Activated CD8-positive, alpha-beta memory T cell treated with anti-CD3 and anti-CD28 coated beads, Interleukin-2, amount 50 U/mL, for 1 hour (primary cell): Measurements from ENCODE around the gene DCLK3.

Experiments
- DNase-seq: peaks from one replicate; pipeline ENCODE4 v3.0.0-alpha.2; 2020; ENCODE audit errors: extremely low read depth

Gene DCLK3

DNA sequence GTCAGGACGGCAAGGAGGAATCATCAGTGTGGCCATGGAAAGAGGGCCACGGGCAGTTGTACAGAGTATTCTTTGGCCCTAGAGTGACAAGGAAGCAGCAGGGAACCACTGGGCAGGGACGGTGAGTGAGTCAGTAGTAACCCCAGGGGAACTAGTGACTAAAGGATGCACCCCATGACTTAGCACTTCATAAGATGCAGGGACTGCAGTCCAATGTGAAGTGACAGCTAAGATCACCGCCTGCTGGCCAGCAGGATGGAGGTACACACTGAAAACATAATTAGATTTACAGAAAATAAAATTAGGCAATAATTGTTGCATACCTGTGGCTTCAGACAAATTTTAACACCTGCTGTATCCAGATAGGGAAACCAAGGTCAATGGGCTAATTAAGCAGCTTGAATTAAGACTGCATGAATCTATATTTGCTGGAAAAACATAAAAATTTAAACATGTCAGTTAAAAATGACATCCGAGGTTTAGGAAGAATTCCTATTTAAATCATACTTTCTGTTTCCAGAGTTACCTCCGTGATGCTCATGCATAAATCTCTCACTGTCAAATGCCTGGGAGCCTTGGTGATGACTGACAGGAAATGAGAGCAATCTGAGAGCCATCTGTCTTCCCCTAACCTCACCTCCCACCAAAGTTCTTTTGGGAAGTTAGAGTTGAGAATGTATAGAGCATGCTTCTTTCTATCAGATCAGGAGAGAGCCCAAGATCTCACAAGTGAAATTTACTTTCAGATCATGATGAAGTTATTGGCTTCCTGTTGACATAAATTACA lies 56.5 kb downstream of the DCLK3 start:
- DNase-seq = no peak

DNA sequence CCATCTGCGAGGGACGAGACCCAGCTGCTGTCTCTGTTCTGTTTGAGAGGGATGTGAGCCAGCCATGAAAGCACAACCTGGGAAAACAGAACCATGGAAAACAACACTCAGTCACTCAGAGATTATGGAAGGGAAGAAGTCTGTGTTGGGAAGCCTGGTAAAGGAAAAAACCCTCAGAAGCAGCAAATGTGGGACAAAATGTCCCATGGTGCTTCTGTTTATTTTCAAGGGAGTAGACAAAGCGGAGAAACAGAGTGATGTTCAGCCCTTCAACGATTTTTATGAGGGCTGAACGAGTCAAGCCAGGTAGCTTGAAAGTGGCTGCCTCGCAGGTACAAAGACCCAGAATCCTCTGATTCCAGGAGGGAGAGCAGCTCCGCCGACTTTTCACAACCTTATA lies 59.3 kb downstream of the DCLK3 start:
- DNase-seq = no peak

DNA sequence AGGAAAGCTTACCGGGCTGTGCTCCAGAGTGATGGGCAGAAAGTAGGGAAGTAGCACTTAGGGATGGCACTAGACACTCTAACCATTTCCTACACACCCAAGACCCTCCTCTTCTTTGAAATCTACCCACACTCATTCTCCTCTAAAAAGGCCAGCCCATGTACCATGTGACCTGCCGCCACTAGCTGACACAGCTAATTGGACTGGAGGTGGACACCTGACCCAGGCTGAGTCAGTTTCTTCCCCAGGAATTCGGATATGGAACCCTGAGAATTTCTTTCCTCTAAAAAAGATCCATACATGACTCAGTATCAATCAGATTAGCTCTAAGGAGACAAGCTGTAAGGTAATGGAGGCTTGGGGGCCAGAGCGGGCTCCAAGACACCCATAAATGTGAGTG lies 60.1 kb downstream of the DCLK3 start:
- no peak for DNase-seq

DNA sequence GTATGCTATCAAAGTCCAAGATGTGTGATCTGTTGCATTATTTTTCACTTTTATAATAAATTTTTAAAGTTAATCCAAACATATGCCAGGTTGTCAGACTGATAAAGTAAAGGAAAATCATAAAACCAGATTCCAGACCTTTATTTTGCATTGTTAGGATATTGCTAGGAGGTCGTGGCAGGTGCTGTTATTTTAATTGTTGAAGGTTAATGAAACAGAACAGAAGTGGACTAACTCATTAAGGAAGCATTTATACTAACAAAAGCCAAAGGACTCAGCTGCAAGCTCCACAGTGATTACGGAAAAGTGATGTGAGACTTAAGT lies 63.1 kb downstream of the DCLK3 start:
- no peak for DNase-seq

DNA sequence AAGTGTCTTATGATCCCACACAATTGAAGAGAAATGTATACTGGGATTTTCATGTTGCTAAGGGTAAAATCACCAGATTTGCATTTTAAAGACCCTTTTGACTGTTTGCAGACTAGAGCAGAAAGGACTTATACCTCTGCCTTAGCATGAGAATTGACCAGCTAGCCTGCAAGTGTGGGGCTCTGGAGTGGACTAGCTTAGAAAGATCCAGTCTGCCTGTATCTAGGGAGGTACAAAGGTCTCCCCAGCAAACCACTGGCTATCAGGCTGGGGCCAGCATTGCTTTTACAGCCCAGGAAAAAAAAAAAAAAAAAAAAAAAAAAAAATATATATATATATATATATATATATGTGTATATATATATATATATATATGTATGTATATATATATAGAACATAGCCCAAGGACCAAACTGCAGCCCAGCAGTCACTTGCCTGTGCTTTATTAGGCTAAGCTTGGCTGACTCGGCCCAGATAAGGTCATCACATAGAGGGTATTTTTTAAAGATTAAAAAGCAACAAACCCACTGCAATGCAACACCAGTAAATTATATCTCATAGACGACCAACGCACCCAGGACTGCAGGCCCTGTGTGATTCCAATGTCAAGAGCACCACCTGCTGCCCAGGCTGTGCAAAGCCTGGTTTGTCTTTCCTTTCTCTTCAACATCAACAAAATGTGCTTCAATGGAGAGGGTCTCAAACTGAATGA lies 63.7 kb downstream of the DCLK3 start:
- DNase-seq = no peak

DNA sequence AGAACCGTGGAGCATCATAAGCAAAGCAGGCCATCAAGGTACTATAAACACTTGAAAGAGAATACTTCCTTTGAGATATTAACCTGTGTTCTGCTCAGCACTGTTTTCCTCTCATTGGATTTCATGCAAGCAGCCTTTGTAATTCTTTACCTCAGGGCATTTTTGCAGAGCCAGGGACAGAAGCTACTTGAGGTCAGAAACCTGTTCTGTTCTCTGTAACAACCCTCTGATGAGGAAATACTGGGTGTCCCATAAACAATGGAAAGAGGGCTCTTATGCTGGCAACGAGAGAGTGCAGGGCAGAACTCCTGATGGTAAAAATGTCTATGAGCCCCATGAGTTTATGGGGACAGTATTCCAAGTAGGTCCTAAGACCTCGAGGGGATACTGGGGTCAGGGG lies 66.0 kb downstream of the DCLK3 start:
- no peak for DNase-seq

DNA sequence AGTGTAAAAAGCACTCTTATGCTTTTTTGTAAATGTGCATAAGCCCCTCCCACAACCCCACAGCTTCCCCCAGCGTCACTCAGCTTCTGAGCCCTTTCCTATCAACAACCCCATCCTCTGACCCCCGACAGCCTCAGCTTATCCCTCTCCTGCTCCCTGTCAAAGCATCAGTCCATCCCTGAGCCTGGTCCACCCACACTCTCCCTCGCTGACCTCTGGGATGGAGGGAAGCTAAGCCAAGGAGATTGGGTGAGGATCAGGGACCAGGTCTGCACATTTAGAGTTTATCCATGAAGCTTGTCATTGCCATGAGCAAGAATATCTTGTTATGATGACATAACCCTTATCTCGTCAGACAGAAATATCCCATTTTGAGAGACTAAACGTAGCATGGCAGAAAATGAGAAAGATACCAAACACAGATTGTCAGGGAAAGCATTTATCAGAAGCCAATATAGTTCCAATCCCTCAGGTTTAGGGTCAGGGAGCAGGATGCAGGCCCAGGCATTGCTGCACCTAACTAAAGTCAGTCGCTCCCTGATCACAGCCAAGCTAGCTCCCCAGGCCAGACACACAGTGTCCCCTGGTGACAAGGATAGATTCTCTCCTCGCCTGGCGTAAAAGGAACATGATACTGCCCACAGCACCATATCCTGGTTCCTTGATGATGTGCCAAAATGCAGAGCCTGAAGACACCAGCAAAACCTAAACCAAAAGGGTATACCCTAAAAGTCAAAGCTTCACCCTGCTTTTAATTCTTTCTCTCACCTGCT lies 66.9 kb downstream of the DCLK3 start:
- DNase-seq = no peak

DNA sequence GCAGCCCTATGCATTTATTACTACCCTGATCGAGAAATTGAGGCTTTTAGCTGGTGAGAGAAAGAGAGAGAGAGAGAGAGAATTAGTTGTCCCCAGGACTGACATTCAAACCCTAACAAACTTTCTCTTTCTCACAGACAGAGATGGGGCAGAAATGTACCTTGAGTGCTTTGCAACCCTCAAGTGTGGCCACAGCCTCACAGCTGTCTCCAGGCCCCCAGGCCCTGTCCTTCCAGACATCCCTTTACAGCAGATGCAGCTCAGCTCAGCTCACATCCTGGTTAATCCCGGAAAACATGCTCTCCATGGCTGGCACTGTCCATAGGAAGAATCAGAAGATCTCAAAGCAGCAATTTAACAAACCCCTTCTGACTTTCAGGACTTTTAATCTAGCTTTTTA lies 67.6 kb downstream of the DCLK3 start:
- DNase-seq = no peak

DNA sequence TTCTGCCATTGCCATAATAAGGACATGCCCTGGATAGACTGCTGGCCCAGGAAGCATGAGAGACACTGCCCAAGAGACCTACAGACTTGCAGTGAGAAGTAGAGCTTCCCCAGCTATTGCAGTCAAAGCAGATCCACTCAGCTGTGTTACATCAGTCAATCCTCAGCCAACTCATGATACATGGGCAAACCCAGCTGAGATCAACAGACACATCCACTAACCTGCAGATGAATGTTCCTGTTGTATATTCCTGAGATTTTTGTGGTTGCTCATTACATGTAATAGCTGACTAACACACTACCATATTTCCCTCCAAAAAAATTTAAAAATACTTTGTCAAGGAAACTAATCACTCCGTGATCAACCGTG lies 68.6 kb downstream of the DCLK3 start:
- DNase-seq = no peak

DNA sequence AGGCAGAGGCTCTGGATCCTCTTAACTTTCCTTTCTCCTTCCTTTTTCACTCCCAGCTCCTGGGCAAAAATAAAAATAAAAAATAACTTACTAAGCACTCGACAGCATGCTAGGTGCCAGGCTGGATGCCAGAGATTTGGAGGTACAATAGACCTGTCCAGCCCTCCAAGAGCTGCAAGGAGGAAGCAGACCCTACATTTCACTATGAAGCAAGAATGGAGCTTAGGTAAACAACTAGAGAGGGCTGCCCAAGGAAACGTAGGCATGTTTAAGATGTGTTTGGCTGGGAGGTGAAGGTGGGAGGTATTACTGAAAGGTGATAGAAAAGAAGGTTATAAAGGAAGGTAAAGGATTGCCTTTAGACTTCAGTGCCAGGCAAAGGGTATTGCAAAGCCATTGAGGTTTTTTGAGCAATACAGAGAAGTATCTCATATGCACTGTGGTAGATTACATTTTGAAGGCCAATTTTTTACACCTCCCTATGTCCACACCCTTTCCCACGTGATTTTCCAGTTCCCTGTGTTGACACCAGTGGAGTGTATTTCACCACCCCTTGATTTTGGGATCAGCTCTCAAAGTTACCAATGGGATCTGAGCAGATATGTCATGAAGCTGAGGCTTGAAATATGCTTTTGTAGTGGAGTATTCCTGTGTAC lies 69.1 kb downstream of the DCLK3 start:
- no peak for DNase-seq

DNA sequence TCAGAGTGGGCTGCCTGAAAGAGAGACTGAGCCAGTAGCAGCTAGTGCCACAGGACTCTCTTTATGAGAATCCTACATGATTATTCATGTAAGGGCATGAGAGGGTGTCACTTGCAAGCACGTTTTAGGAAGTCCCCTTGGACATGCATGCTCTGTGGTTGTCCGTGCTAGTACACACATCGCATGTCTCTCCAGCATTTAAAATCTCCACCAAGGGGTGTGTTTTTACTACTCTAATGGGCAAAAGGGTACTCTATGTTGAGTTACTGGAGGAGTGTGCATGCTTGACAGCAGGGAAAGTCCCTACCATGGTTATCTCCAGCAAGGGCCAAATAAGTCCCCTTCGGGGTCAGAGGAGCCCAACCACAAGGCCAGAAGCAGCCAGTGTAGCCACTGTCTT lies 70.7 kb downstream of the DCLK3 start:
- DNase-seq = no peak

DNA sequence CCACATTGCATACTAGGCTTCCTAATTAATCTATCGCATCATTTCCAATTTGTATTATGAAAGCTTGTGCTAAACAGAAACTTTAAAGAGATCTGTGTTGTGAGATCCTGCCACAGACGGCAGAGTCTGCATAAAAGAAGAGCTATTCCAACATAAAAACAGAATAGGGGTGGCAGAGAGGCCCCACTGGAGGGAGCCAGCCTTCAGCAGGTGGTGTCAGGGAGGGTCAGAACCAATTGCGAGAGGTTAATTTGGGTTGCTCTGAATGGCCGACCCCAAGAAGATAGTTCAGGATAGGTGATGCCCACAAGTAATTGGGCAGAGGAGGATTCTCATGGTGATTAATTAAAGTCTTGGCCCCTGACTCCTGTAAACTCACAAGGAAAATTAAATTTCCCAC lies 74.8 kb downstream of the DCLK3 start:
- no peak for DNase-seq

DNA sequence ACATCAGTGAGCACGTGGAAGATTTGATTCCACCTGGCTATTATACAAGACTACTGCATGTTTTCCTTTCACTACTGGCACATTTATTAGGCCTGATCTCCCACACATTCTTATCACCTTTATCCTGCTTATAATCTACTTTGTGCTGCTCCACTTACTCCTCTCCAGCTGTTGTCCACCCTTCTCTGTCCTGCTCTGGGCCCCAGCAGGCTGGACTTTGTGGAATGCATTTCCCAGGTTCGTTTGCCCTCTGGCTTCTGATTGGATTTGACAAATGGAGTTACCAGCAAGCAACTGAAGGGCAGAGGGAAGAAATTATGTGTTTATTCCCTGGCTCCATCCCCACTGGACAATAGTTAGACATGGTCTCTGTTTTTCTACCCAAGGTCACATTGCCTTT lies 75.5 kb downstream of the DCLK3 start:
- DNase-seq = no peak

DNA sequence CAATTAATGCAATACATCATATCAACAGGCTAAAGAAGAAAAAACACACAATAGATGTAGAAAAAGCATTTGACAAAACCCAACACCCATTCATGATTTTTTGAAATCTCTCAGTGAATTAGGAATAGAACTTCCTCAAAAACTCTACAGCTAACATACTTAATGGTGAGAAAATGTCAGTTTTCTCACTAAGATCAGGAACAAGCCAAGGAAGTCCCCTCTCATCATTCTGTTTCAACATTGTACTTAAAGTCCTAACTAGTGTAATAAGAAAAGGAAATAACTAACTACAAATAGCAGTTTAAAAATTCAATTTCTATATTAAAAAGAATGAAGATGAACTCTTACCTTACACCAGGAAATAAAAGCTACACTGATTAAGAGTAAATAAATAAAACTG lies 77.8 kb downstream of the DCLK3 start:
- no peak for DNase-seq

DNA sequence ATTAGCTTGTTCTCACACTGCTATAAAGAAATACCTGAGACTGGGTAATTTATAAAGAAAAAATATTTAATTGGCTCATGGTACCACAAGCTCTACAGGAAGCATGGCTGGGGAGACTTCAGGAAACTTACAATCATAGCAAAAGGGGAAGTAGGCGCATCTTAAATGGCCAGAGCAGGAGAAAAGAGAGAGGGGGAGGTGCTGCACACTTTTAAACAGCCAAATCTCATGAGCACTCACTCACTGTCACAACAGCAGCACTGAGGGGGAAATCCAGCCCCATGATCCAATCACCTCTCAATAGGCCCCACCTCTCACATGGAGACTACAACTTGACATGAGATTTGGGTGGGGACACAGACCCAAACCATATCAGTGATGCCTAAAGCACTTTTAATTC lies 82.5 kb downstream of the DCLK3 start:
- no peak for DNase-seq

DNA sequence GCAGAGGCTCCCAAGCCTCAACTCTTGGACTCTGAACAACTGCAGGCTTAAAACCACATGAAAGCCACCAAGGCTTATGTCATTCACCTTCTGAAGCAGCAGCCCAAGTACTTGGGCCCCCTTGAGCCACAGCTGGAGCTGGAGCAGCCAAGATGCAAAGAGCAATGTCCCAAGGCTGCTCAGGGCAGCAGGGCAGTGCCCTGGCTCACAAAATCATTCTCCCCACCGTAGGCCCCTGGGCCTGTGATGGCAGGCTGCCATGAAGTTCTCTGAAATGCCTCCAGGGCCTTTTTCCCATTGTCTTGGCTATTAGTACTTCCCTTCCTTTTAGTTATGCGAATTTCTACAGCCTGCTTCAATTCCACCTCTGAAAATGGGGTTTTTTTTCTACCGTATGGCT lies 83.4 kb downstream of the DCLK3 start:
- DNase-seq = no peak

DNA sequence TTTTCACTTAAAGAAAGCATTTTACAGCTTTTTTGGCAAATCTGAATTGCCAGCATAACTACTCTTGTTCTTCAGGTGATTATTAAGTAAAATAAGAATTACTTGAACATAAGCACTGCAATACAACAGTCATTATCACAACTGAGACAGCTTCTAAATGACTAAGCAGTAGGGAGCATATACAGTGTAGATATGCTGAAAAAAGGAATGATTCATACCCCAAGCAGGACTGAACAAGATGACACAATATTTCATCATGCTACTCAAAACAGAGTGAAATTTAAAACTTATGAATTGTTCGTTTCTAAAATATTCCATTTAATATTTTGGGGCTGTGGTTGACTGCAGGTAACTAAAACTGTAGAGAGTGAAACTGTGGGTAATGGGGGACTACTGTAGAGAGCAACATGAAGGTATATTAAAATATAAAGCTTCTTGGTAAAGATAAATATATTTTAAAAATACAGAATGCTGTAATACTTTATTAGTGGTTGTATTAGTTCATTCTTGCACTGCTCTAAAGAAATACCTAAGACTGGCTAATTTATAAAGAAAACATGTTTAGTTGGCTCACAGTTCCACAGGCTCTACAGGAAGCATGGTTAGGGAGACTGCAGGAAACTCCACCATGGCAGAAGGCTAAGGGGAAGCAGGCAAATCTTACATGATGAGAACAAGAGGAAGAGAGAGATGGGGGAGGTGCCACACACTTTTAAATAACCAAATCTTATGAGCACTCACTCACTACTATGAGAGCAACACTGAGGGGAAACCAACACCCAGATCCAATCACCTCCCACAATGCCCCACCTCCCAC lies 84.8 kb downstream of the DCLK3 start:
- DNase-seq = no peak

DNA sequence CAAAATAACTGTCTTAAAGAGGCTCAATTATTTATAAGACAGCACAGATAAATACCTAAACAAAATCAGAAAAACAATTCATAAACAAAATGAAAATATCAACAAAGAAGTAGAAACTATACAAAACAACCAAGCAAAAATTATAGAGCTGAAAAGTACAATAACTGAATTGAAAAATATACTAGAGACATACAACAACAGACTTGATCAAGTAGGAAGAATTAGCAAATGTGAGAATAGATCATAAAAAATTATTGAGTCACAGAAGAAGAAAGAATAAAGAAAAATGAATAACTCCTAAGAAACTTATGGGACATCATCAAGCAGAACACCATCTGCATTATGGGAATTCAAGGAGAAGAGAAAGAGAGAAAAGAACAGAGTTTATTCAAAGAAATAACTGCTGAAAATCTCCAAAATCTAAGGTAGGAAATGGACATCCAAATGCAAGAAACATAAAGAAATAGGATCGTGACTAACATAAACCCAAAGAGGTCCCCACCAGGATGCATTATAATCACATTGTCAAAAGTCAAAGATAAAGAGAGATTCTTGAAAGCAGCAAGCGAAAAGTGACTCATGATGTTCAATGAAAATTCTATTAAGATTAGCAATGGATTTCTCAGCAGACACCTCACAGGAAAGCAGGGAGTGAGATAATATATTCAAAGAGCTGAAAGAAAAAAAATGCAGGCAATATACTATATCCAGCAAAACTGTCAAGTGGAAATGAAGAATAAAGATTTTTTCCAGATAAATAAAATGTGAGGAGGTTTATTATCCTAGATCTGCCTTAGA lies 85.9 kb downstream of the DCLK3 start:
- no peak for DNase-seq

DNA sequence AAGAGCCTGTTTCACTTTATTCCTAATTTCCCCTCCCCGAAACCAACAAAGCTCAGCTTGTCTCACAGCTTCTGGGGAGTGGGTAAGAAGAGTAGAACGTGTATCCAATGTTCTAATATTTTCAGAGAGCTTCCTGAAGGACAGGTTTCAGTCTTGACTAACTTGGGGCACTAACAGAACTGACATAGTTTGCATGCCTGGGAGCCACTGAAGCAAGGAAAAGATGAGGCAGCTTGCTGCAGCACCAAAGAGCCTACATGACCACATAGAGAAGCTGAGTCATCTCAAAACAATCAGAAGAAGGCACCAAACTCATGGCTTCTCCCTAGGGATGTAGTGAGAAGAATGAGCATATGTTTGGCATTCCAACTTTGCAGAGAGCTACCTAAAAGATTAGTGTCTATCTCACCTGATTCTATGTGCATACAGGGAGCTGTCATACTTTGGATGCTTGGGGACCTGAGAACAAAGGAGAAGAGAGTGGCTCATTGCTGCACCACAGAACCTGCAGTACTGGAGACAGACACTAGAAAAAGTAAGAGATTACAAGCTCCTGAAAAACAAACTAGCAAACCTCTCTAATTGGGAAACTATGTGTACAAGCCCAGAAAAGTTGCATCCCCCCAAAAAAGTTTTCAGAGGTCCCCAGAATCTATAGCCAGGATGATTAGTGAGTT lies 86.9 kb downstream of the DCLK3 start:
- no peak for DNase-seq

DNA sequence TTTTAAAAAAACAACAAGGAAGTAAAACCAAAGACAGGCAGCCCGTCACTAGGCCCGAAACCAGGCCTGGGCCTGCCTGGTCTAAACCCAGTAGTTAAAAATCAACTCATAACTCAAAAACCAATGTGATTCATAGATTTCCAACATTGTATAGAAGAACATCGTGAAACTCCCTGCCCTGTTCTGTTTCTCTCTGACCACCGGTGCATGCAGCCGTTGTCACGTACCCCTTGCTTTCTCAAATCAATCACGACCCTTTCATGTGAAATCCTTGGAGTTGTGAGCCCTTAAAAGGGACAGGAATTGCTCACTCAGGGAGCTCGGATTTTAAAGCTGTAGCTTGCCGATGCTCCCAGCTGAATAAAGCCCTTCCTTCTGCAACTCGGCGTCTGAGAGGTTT lies 89.5 kb downstream of the DCLK3 start:
- DNase-seq = no peak
